ENCODE results near the gene ZNF831.

Gene ZNF831

DNA sequence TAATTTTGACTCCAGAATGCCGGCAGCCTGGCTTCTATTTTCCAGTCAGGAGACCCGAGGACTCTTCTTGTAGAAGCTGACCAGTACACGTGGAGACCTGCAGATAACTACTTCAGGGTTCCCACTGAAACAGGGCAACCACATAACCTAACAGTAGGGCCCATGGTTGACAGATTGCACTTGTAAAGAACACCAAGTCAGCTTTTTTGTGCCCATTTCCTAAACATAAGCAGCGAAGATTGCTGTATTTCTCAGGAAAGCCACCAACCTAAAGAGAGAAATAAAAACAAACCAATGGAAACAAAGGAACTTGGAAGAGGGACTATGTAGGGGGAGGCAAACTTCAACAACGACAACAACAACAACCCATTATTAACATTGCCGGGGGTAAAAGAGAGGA lies 86.7 kb downstream of the ZNF831 start:
- no peak overlapping the region for H3K4me3 ChIP-seq (replicated peaks; ENCODE audit: low read depth, low read length)
- no peak for DNase-seq (ENCODE audit: low read depth)
- TF ChIP-seq, protein P1, sequence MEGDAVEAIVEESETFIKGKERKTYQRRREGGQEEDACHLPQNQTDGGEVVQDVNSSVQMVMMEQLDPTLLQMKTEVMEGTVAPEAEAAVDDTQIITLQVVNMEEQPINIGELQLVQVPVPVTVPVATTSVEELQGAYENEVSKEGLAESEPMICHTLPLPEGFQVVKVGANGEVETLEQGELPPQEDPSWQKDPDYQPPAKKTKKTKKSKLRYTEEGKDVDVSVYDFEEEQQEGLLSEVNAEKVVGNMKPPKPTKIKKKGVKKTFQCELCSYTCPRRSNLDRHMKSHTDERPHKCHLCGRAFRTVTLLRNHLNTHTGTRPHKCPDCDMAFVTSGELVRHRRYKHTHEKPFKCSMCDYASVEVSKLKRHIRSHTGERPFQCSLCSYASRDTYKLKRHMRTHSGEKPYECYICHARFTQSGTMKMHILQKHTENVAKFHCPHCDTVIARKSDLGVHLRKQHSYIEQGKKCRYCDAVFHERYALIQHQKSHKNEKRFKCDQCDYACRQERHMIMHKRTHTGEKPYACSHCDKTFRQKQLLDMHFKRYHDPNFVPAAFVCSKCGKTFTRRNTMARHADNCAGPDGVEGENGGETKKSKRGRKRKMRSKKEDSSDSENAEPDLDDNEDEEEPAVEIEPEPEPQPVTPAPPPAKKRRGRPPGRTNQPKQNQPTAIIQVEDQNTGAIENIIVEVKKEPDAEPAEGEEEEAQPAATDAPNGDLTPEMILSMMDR (IDR thresholded peaks at IDR 0.05; ENCODE audit: low read length, missing control alignments), result no peak

DNA sequence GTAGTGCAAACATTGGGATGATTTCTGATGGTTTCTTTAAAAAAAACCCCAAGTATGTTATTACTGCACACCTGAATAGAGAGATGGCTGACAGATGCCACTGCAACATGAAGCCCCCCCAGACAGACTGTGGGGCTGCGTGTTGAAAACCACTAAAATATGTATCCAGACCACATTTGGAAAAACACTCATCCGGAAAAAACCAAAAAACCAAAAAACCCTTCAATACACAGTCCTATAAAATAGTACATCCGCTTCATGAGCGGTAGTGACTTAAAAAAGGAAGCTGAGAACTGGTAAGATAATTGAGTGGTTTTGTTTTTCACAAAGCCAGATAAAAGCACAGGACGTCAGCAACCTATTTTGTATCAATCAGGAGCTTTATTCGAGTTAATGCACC lies 89.7 kb downstream of the ZNF831 start:
- no peak overlapping the region for H3K4me3 ChIP-seq (replicated peaks; ENCODE audit: low read depth, low read length)
- no peak for DNase-seq (ENCODE audit: low read depth)
- TF ChIP-seq, protein P1 (IDR thresholded peaks at IDR 0.05; ENCODE audit: low read length, missing control alignments), result no peak

DNA sequence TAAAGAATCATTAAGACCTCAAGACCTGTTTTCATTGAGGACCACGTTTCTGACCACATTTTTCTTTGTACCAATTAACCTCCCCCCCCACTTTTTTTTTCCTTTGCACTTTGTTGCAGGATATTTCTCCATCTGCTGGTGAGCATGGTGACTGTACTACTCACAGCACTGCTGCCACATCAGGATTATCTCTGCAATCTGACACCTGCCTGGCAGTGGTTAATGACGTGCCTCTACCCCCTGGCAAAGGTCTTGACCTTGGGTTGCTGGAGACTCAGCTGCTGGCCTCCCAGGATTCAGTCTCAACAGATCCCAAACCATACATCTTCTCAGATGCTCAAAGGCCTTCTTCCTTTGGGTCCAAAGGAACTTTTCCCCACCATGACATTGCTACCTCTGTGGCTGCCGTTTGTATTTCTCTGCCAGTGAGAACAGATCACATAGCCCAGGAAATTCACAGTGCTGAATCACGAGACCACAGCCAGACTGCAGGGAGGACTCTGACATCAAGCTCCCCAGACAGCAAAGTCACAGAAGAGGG lies 90.2 kb downstream of the ZNF831 start:
- TF ChIP-seq, protein P1 (IDR thresholded peaks at IDR 0.05; ENCODE audit: low read length, missing control alignments), result no peak
- no peak for DNase-seq (ENCODE audit: low read depth)
- no peak overlapping the region for H3K4me3 ChIP-seq (replicated peaks; ENCODE audit: low read depth, low read length)

DNA sequence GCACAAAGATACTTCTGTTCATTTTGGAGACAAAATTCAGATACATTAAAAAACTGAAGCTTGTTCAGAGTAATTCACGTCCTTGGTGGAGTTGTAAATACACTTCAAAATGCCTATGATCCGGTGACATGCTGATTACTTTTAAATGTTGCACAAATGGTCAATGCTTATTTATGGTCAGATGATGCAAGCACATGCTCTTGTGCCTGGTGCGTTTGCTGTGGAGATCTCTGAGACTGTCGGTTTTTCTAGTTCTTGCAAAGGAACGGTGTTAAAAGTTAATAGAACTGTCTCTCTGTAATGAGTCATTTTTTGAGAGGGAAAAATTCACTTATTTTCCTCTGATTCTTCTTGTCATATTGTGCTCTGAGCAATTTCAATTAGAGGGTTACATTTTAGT lies 91.6 kb downstream of the ZNF831 start:
- TF ChIP-seq, protein P1 (IDR thresholded peaks at IDR 0.05; ENCODE audit: low read length, missing control alignments), result no peak
- DNase-seq (ENCODE audit: low read depth), result no peak

DNA sequence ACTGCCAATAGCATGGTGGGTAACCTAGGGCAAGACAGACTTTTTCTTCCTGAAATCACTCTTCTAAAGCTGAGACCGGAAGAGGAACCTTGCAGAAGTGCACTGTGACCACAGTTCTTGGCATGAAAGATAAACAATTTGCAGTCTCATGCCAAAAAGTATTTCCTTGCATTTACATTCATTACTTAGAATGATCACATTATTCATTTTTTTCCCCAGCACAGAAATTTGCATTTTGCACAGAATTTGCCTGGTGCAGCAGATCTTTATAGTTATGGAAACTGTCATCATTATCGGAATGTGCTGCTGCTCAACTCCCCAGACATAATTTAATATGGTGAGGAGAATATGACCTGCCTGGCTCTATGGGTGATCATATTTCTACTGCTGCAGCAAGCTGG lies 94.6 kb downstream of the ZNF831 start:
- no peak for DNase-seq (ENCODE audit: low read depth)
- TF ChIP-seq, protein P1 (IDR thresholded peaks at IDR 0.05; ENCODE audit: low read length, missing control alignments), result no peak
- no peak overlapping the region for H3K4me3 ChIP-seq (replicated peaks; ENCODE audit: low read depth, low read length)

More for the DNA sequence above, 91.6 kb downstream of the ZNF831 start:
- H3K4me3 ChIP-seq (replicated peaks; ENCODE audit: low read depth, low read length), result no peak overlapping the region

DNA sequence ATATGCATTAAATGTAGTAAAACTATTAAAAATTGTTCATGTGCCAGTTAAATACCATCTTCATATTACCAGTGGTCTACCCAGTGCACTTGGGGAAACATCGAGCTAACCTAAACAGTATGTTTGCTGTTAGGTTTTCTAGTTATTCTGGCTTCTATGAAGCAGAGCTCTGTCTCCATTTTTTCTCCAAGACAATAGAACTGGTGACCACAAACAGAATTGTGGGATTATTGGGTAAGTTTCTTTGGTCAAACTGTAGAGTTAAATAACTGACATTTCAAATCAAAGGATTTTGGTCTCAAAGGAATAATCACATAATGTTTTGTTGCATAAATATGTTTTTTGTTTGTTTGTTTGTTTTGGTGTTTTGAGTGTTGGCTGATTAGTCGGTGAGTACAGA lies 96.3 kb downstream of the ZNF831 start:
- TF ChIP-seq, protein P1 (IDR thresholded peaks at IDR 0.05; ENCODE audit: low read length, missing control alignments), result no peak
- no peak overlapping the region for H3K4me3 ChIP-seq (replicated peaks; ENCODE audit: low read depth, low read length)
- no peak for DNase-seq (ENCODE audit: low read depth)

DNA sequence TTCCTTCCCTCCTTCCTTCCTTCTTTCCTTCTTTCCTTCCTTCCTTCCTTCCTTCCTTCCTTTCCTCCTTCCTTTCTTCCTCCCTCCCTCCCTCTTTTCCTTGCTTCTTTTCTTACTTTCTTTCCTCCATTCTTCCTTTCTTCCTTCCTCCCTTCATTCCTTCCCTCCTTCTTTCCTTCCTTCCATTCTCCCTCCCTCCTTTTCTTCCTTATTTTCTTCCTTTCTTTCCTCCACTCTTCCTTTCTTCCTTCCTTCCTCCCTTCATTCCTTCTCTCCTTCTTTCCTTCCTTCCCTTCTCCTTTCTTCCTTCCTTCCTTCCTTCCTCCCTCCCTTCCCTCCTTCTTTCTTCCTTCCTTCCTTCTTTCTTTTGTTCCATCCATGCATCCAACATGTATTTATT lies 101.7 kb downstream of the ZNF831 start:
- TF ChIP-seq, protein P1 (IDR thresholded peaks at IDR 0.05; ENCODE audit: low read length, missing control alignments), result no peak
- no peak for DNase-seq (ENCODE audit: low read depth)
- no peak overlapping the region for H3K4me3 ChIP-seq (replicated peaks; ENCODE audit: low read depth, low read length)
